ENCODE data around the gene ALDH8A1. TPM values are rescaled to one million over a fixed set of nuclear protein-coding genes. Genes with fewer than 3 reads are reported as not detected.

ALDH8A1 gene, protein sequence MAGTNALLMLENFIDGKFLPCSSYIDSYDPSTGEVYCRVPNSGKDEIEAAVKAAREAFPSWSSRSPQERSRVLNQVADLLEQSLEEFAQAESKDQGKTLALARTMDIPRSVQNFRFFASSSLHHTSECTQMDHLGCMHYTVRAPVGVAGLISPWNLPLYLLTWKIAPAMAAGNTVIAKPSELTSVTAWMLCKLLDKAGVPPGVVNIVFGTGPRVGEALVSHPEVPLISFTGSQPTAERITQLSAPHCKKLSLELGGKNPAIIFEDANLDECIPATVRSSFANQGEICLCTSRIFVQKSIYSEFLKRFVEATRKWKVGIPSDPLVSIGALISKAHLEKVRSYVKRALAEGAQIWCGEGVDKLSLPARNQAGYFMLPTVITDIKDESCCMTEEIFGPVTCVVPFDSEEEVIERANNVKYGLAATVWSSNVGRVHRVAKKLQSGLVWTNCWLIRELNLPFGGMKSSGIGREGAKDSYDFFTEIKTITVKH
- not detected in 2 replicates for total RNA-seq (2014; rRNA removed; shearing (Covaris generic))
- polyA plus RNA-seq (2015; cell fraction: cytosol; rRNA removed) = 0.43 TPM in 1 of 2 replicates, not detected in the other
- 0.22 and 0.45 TPM in 2 replicates for polyA plus RNA-seq (2015; cell fraction: nucleus; rRNA removed)

DNA sequence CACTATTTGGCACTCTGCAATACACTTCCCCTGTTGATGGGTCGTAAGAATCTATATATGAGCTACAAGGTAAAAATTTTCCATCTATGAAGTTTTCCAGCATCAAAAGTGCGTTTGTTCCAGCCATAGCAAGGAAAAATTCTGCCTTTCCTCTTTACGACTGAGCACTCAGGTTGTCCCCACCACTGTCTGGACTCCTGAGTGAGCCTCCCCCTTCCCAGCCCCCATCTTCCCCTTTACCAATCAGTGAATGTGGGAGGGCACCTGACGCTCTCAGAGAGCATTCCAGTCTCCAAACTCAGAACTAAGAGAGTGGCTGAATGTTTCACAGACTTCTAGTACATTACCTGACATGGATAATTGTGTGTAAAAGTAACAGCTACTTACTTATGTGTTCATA is at the start of gene ALDH8A1:
Gene ALDH8A1 (minus strand): TSS at position 175 of the 400 bp plus-strand sequence. CDS start 48 bp downstream, at position 127.
- no peak for DNase-seq (ENCODE audit: low read depth, low spot score)
- in situ Hi-C loops (cut with HindIII; ENCODE audit: low pct_unique_long_range_greater_than_20kb, low sequenced_read_pairs) = no loop called here

DNA sequence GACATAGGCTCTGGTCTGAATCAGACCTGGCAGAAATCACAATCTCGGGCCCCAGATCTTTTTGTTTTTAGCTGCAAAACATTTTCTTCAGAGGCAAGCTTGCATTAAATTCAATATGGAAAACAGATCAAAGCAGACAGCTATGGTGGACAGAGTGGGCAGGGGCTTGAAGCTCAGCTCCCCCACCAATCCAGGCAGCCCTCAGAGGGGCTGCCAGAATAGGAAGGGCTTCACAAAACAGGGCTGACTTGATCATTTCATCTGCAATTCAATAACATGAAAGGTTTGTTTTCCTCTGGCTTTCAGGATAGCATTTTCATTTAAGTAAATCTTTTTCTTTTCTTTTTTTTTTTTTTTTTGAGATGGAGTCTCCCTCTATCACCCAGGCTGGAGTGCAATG is 49.2 kb upstream of the ALDH8A1 start:
- in situ Hi-C loops (cut with HindIII; ENCODE audit: low pct_unique_long_range_greater_than_20kb, low sequenced_read_pairs) = no loop called here
- no peak for DNase-seq (ENCODE audit: low read depth, low spot score)

DNA sequence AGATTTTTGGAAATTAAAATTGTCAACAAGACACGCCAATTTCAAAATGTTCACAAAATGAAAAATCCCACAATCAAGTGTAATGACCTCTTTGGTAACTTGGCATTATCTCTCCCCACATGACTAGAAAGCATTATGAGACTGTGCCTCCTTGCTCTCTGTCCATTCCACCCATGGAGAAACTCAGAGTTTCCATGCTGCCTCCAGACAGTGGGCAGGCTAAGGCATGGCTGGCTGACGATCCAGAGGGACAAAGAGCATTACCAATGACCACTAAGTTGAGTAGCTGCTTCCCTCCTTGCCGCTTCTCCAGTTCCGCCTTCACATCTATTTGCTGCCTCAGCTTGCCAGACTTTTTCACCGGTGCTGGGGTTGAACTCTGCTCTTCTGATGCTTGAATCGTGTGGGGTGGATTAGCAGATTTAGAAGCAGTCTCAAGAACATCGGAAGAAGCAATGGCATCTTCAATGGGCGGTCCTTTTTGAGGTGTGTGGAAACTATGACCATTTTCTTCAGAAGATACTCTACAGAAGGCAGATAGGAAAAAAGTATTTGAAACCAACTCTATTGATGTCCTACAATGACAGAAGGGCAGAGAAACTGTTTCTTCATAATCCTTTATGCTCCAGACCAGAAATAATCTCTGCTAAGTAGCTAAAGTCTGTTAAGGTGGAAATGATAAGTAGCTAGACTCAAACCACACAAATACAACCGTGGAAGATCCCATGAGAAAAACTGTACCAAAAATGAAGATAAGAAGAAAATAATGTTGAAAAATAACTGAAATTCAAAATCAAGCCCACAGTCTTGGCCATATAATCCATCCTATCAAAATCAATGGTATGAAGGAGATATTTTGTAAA is 47.5 kb upstream of the ALDH8A1 start:
- in situ Hi-C loops (cut with HindIII; ENCODE audit: low pct_unique_long_range_greater_than_20kb, low sequenced_read_pairs) = no loop called here
- DNase-seq (ENCODE audit: low read depth, low spot score) = no peak

DNA sequence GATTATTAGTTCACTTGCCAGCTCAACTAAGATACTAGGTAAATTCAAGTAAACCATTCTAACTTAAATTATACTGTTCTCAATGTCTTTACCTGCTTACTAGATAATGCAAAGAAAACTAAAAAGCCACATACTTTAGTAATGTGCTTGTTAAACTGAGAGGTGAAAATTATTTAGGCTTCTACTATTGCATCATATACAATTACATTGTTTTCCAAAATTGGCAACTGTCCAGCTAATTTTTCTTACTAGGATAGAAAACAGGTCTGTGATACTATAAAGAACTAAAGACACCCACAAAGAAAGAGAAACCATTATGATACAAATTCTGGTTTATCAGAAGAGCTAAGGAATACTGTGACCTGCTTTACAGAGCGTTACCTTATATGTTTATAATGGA is 45.6 kb upstream of the ALDH8A1 start:
- no peak for DNase-seq (ENCODE audit: low read depth, low spot score)
- in situ Hi-C loops (cut with HindIII; ENCODE audit: low pct_unique_long_range_greater_than_20kb, low sequenced_read_pairs) = no loop called here

DNA sequence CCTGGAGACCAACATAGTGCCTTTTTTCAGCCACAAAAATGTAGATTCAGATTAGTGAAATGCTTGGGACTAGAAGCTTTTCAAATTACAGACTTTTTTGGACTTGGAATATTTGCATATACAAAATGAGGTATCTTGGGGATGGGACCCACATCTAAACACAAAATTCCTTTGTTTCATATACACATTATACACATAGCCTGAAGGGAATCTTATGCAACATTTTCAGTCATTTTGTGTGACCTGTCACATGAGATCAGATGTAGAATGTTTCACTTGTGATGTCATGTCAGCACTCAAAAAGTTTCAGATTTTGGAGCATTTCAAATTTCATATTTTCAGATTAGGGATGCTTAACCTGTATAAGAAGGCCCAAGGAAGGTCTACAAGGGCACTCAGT is 44.5 kb upstream of the ALDH8A1 start:
- DNase-seq (ENCODE audit: low read depth, low spot score) = peak; percentile 42
- in situ Hi-C loops (cut with HindIII; ENCODE audit: low pct_unique_long_range_greater_than_20kb, low sequenced_read_pairs) = no loop called here

DNA sequence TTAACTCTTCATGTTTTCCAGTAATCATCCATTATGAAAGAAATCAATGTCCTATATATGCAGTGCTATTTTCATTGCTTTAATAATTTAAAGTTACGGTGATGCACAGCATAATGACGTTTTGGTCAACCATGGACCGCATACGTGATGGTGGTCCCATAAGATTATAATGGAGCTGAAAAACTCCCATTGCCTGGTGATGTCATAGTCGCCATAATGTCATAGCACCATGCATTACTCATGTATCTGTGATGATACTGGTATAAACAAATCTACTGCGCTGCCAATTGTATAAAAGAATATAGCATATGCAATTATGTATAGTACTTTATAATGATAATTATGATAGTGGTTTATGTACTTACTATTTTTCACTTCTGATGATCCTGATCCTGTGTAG is 42.3 kb upstream of the ALDH8A1 start:
- DNase-seq (ENCODE audit: low read depth, low spot score) = no peak
- in situ Hi-C loops (cut with HindIII; ENCODE audit: low pct_unique_long_range_greater_than_20kb, low sequenced_read_pairs) = no loop called here

DNA sequence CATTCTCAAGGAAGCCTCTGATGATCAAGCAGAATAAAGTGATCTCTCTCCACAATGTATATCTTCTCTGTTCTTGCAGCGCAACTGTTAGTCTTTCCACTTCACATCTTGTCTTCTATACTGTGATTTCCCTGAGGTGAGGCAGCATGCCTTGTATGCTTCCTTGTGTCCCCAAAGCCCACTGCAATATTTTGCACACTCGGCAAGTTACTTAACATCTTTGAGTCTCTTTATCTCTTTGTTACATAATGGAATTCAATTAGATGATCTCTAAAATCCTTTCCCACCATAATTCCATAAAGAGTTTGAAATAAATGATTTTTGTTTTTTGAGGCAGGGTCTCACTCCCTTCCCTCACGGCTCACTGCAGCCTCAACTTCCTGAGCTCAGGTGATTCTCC is 40.4 kb upstream of the ALDH8A1 start:
- DNase-seq (ENCODE audit: low read depth, low spot score) = no peak
- in situ Hi-C loops (cut with HindIII; ENCODE audit: low pct_unique_long_range_greater_than_20kb, low sequenced_read_pairs) = no loop called here

DNA sequence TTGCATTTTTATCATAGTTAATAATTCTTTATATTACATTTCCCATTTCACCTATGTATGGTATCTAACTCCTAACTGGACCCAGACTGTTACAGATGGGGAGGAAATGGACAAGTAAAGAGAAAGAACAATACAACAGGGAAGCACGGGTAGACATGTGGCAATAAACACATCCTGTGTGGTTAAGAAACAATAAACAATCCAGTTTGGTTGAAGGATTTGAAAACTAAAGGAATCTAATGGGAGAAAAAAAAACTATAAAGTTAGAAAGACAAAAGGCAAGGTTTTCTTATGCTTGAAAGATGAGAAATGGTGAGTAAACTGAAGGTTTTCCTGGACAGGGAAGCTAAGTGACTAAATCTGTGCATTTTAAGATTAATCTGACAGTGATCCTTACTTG is 34.9 kb upstream of the ALDH8A1 start:
- in situ Hi-C loops (cut with HindIII; ENCODE audit: low pct_unique_long_range_greater_than_20kb, low sequenced_read_pairs) = no loop called here
- peak; percentile 44 for DNase-seq (ENCODE audit: low read depth, low spot score)

DNA sequence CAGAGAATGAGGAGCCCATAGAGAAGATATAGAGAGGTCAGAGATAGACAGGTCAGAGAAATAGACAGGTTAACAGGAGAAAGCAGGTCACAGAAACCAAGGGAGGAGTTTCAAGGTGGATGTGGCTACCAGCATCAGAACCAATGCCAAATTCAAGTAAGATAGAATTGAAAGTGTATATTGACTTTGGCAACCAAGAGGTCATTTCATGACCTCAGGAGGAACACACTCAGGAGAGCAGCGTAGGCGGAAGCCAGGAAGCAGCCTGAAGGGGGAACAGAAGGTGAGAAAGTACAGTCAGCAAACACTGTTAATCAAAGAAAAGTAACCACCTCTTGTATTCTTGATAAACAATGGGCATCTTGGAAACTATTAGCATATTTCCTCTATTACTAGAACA is 33.9 kb upstream of the ALDH8A1 start:
- in situ Hi-C loops (cut with HindIII; ENCODE audit: low pct_unique_long_range_greater_than_20kb, low sequenced_read_pairs) = no loop called here
- no peak for DNase-seq (ENCODE audit: low read depth, low spot score)

DNA sequence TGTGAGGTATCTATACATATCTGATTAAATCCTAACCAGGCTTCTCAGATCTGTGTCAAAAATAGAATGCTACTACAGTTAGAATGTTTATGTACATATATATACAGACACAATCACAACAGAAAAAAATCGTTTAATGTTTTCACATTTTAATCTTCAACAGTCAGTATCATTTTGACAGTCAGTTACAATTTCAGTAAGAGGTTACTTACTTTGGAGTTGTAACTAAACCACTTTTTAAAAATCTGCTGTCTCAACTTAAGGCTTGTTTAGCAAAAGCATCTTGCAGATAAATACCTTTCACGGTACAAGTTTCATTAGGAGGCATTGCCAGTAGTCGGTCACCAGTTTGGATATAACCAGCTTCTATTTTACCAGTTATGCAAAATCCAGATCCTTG is 32.3 kb upstream of the ALDH8A1 start:
- in situ Hi-C loops (cut with HindIII; ENCODE audit: low pct_unique_long_range_greater_than_20kb, low sequenced_read_pairs) = no loop called here
- no peak for DNase-seq (ENCODE audit: low read depth, low spot score)

DNA sequence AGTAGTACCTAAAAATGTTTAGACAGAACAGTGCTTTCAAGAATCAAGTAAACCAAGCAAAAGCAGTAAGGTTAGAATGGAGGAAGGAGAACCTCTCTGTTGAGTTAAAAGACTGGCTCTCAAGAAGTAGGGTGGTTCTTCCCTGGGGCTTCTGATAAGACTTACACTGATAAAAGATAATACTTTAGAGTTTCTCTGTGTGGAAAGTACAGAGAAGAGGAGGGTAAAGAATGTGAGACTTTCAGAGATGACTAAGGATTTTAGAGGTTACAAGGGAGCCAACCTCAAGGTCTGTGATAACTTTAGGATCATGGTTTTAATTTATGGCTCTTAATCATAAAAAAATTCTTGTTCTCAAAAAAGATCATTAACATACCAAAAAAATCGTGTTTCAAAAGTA is 30.9 kb upstream of the ALDH8A1 start:
- no peak for DNase-seq (ENCODE audit: low read depth, low spot score)
- in situ Hi-C loops (cut with HindIII; ENCODE audit: low pct_unique_long_range_greater_than_20kb, low sequenced_read_pairs) = no loop called here

DNA sequence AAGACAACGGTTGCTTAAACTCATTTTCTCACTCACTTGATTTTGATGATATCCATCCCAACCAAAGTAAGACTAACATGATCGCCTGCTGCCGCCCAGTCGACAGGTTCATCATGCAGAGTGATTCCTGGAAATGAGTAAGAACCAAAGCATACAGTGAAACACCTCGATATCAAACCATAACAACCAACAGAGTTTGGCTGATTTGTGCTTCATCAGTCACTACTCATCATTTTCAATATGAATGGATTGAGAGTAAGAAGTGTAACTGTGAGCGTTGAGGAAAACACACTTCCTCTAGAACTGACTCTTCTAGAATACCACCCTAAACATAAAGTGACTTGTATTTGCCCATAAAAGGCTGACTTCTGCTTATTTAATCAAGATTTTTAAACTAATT is 29.2 kb upstream of the ALDH8A1 start:
- no peak for DNase-seq (ENCODE audit: low read depth, low spot score)
- in situ Hi-C loops (cut with HindIII; ENCODE audit: low pct_unique_long_range_greater_than_20kb, low sequenced_read_pairs) = no loop called here

DNA sequence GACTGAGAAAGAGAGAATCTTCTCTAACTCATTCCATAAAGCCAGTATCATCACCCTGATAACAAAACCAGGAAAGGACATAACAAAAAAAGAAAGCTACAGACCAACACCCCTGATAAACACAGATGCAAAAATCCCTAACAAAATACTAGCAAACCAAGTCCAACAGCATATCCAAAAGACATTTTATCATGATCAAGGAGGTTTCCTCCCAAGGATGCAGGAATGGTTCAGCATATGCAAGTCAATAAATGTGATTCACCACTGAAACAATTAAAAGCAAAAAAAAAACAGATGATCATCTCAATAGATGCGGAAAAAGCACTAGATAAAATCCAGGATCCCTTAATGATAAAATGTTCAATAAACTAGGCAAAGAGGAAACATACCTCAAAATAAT is 24.5 kb upstream of the ALDH8A1 start:
- in situ Hi-C loops (cut with HindIII; ENCODE audit: low pct_unique_long_range_greater_than_20kb, low sequenced_read_pairs) = no loop called here
- DNase-seq (ENCODE audit: low read depth, low spot score) = no peak

DNA sequence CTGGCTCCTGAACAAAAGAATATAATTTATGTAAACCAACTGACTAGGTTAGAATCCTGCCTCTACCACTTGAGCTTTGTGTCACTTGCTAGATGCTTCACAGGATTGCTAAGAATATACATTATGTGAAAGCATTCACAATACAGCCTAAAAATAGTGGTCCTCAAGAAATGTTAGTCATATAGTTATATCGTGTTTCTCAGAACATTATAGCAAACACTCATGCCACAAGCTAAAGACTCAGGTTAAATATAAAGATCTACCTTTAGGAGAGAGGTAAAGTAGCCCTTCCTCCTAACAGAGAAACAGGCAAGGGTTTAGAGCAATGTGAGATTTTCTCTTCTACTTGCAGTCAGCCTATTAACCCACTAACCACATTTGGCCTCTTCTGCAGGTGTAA is 17.8 kb upstream of the ALDH8A1 start:
- in situ Hi-C loops (cut with HindIII; ENCODE audit: low pct_unique_long_range_greater_than_20kb, low sequenced_read_pairs) = no loop called here
- DNase-seq (ENCODE audit: low read depth, low spot score) = no peak

DNA sequence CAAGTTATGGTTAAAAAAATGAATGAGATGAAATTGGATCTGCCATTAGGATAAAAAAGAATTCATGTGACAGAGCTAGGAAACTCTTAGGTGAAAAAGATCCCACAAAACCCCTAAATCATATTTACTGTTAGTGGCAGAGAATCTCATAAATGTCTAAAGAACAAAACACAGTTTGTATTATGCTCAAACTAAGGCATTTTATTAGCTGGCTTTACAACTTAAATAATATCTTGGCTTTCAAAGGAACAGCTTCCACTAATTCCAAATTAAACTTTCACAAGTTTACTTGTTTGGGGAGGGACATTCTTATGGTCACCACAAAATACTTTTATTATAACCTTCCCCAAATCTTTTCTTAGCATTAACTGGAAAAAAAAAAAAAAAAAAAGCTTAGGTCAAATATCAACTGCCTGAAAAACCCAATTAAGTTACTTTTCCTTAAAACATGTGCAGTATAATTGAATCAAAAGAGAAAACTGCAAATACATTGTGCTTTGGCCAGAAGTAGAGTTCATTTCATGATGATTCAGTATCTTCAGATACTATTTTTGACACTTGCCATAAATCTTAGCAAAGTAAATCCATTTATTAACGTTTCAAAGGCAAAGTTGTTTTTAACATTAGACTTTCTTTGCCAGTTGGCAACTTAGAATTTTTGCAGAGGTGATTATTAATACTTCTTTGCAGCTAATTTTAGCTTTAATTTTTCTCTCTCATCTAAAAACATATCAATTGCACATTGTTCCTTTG is 14.7 kb upstream of the ALDH8A1 start:
- DNase-seq (ENCODE audit: low read depth, low spot score) = no peak
- in situ Hi-C loops (cut with HindIII; ENCODE audit: low pct_unique_long_range_greater_than_20kb, low sequenced_read_pairs) = no loop called here

DNA sequence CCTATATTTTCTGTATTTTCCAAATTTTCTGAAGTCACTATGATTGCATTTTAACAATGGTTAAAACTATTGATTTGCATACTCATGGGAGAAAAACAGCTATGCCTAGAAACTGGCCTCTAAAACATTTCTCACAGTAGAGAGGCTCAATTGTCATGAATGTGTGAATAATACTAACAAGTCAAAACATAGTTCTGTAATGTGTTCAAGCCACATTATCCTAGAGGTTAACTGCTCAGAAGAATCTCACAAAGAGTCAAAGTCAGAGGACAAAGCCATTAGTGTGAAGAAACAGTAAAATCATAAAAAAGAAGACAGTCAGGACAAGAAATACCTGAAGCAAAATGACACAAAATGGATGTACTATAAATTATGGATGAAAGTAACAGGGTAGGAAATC is 12.5 kb upstream of the ALDH8A1 start:
- in situ Hi-C loops (cut with HindIII; ENCODE audit: low pct_unique_long_range_greater_than_20kb, low sequenced_read_pairs) = no loop called here
- no peak for DNase-seq (ENCODE audit: low read depth, low spot score)

DNA sequence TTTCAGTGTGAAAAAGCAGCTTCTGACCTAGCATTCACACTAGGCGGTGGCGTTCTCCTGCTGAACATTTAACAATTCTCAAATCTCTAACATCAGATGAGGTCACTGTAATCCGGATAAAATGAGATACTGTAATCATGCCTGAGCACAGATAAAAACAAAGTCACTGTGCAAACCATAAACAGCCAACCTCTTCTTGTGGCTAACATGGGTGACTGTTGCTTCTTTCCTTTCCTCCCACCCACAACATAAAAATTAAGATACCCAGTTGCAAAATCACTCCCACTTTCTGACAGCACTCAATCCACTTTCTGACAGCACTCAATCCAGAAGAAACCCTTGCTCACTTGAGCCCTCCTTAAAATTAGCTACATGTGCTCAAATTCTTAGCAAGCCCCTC is 11.5 kb upstream of the ALDH8A1 start:
- in situ Hi-C loops (cut with HindIII; ENCODE audit: low pct_unique_long_range_greater_than_20kb, low sequenced_read_pairs) = no loop called here
- DNase-seq (ENCODE audit: low read depth, low spot score) = no peak

DNA sequence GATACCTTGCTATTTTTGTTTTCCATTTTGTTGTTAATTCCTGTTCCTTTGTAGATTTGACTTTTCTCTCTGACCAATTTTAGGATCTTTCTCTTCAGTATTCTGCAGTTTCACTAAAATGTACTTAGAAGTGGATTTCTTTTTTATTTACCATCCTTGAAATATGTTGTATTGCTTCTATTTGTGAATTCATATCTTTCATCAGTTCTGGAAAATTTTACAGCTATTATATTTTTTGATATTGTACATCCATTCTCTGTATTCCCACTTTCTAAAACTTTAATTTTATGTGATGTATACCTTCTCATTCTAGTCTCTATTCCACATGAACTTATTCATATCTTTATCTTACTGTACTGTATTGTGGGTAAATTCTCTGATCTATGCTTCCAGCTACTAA is 9.7 kb upstream of the ALDH8A1 start:
- in situ Hi-C loops (cut with HindIII; ENCODE audit: low pct_unique_long_range_greater_than_20kb, low sequenced_read_pairs) = no loop called here
- no peak for DNase-seq (ENCODE audit: low read depth, low spot score)

Data from SK-MEL-5 (cell line).